Measurements from ENCODE around the gene KHDRBS1. TPM values are rescaled to one million over a fixed set of nuclear protein-coding genes. Genes with fewer than 3 reads are reported as not detected.

KHDRBS1 gene
- total and polyA plus RNA-seq, 7 donors = 58.0 to 83.7 (median 72.0) TPM

GRCh38 chr1:32007591-32007940 lies 6.1 kb upstream of the KHDRBS1 start:
- WGBS, 2 donors = 100% methylated on average over 1 of the region's 1 CpG
- no peak for DNase-seq
- H3K4me1 ChIP-seq = peaks cover 0 to 2% (median under 1%) of the 10 kb centered on the region in 4 donors

GRCh38 chr1:32010246-32010645 lies 3.4 kb upstream of the KHDRBS1 start:
- H3K27me3 ChIP-seq = no peaks in the 10 kb centered on the region
- H3K27ac ChIP-seq = no peak overlapping the region
- intact Hi-C loops (cut with DNase I) = loop anchor here (5.0 kb wide), 1 partner anchor 73 kb away; the partner anchor contains the start of gene PTP4A2
- TF ChIP-seq CTCF (IDR thresholded peaks at IDR 0.05) = no peak
- no peak for TF ChIP-seq POLR2A (IDR thresholded peaks at IDR 0.05)
- TF ChIP-seq EP300 (IDR thresholded peaks at IDR 0.05) = no peak
- TF ChIP-seq POLR2AphosphoS5 (IDR thresholded peaks at IDR 0.05) = no peak
- WGBS, 2 donors = 89 to 91% methylated on average over 5 of the region's 5 CpGs
- peaks cover 0 to 12% (median 10%) of the 10 kb centered on the region in 4 donors for H3K4me1 ChIP-seq
- DNase-seq = no peak
- no peaks in the 10 kb centered on the region for H3K9me3 ChIP-seq
- H3K4me3 ChIP-seq = no peak overlapping the region
- H3K36me3 ChIP-seq = no peaks in the 10 kb centered on the region

More at GRCh38 chr1:32007591-32007940, 6.1 kb upstream of the KHDRBS1 start:
- no peaks in the 10 kb centered on the region for H3K27me3 ChIP-seq
- TF ChIP-seq POLR2A (IDR thresholded peaks at IDR 0.05) = no peak
- TF ChIP-seq EP300 (IDR thresholded peaks at IDR 0.05) = no peak
- TF ChIP-seq POLR2AphosphoS5 (IDR thresholded peaks at IDR 0.05) = no peak
- no peak for TF ChIP-seq CTCF (IDR thresholded peaks at IDR 0.05)
- H3K4me3 ChIP-seq = no peak overlapping the region
- H3K9me3 ChIP-seq = no peaks in the 10 kb centered on the region
- H3K36me3 ChIP-seq = no peaks in the 10 kb centered on the region
- H3K27ac ChIP-seq = no peak overlapping the region
- intact Hi-C loops (cut with DNase I) = no loop called here

- WGBS, 2 donors = 54 to 55% methylated on average over 12 of the region's 12 CpGs
- Histone ChIP-seq H3K27ac (peak overlapping the region; percentile 96 to 100 (median 99)), H3K4me1 (peaks cover 0 to 34% (median 31%) of the 10 kb centered on the region in 4 donors), H3K36me3 (no peaks in the 10 kb centered on the region), H3K27me3 (no peaks in the 10 kb centered on the region), H3K4me3 (peak overlapping the region; percentile 74 to 100 (median 88)), H3K9me3 (no peaks in the 10 kb centered on the region)
- TF ChIP-seq POLR2AphosphoS5 (IDR thresholded peaks at IDR 0.05) = no peak
- no peak for TF ChIP-seq CTCF (IDR thresholded peaks at IDR 0.05)
- no peak for TF ChIP-seq POLR2A (IDR thresholded peaks at IDR 0.05)
- TF ChIP-seq EP300 (IDR thresholded peaks at IDR 0.05) = no peak
- intact Hi-C loops (cut with DNase I) = loop anchor here (2.0 to 5.0 kb wide), 2 partner anchors 76 to 168 kb away; partner anchors contain the start of gene PTP4A2
- DNase-seq = no peak
These were observed 821 bp upstream of the KHDRBS1 start for GRCh38 chr1:32012709-32013385.

GRCh38 chr1:32014199-32014947 lies 705 bp downstream of the KHDRBS1 start:
- Histone ChIP-seq H3K9me3 (no peaks in the 10 kb centered on the region), H3K27me3 (no peaks in the 10 kb centered on the region), H3K36me3 (no peaks in the 10 kb centered on the region), H3K27ac (peak overlapping the region; percentile 96 to 100 (median 99)), H3K4me3 (peak overlapping the region; percentile 74 to 100 (median 88)), H3K4me1 (peaks cover 0 to 49% (median 43%) of the 10 kb centered on the region in 4 donors)
- TF ChIP-seq EP300 (IDR thresholded peaks at IDR 0.05) = no peak
- peak in 1 of 4 donors; percentile 45 for TF ChIP-seq POLR2AphosphoS5 (IDR thresholded peaks at IDR 0.05)
- no peak for TF ChIP-seq CTCF (IDR thresholded peaks at IDR 0.05)
- TF ChIP-seq POLR2A (IDR thresholded peaks at IDR 0.05) = peak in 1 of 2 donors; percentile 8
- peak; percentile 79 for DNase-seq
- WGBS, 2 donors = 0% methylated on average over 55 of the region's 55 CpGs
- intact Hi-C loops (cut with DNase I) = loop anchor here (2.0 to 5.0 kb wide), 2 partner anchors 58 to 77 kb away; partner anchors contain the start of genes PTP4A2 and TMEM39B

Measured in sigmoid colon (tissue), 7 donors.